Measurements from ENCODE around the gene TTC16.

DNA sequence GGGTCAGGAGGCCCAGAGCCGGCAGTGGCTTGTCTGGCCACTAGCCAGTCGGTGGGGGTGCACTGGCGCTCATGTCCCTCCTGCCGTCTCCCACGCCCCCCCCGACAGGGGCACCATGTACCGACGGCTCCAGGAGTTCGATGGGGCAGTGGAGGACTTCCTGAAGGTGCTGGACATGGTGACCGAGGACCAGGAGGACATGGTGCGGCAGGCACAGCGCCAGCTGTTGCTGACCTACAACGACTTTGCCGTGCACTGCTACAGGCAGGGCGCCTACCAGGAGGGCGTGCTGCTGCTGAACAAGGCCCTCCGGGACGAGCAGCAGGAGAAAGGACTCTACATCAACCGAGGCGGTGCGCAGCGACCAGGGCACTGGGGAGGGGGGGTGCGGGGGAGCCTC, 8.1 kb downstream of the TTC16 start:
- TF ChIP-seq, protein P1, sequence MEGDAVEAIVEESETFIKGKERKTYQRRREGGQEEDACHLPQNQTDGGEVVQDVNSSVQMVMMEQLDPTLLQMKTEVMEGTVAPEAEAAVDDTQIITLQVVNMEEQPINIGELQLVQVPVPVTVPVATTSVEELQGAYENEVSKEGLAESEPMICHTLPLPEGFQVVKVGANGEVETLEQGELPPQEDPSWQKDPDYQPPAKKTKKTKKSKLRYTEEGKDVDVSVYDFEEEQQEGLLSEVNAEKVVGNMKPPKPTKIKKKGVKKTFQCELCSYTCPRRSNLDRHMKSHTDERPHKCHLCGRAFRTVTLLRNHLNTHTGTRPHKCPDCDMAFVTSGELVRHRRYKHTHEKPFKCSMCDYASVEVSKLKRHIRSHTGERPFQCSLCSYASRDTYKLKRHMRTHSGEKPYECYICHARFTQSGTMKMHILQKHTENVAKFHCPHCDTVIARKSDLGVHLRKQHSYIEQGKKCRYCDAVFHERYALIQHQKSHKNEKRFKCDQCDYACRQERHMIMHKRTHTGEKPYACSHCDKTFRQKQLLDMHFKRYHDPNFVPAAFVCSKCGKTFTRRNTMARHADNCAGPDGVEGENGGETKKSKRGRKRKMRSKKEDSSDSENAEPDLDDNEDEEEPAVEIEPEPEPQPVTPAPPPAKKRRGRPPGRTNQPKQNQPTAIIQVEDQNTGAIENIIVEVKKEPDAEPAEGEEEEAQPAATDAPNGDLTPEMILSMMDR (IDR thresholded peaks at IDR 0.05; ENCODE audit: insufficient read depth, low read depth, low read length): no peak
- TF ChIP-seq EZH2 (IDR thresholded peaks at IDR 0.05; ENCODE audit: insufficient read depth, low read length): no peak
